ENCODE data around the gene CRISP2. TPM values are rescaled to one million over a fixed set of nuclear protein-coding genes. Genes with fewer than 3 reads are reported as not detected.

CRISP2 gene, protein sequence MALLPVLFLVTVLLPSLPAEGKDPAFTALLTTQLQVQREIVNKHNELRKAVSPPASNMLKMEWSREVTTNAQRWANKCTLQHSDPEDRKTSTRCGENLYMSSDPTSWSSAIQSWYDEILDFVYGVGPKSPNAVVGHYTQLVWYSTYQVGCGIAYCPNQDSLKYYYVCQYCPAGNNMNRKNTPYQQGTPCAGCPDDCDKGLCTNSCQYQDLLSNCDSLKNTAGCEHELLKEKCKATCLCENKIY
- total RNA-seq (2014; rRNA removed; shearing (Covaris generic)) (not detected in 2 replicates), total RNA-seq (2022) (not detected in 2 replicates), Bru-seq, nascent RNA (not detected), BruChase-seq, experiment 1, labeled RNA remaining after a 6-hour chase (not detected), BruChase-seq, experiment 2, labeled RNA remaining after a 2-hour chase (not detected)
- long read RNA-seq, result 0 reads

DNA sequence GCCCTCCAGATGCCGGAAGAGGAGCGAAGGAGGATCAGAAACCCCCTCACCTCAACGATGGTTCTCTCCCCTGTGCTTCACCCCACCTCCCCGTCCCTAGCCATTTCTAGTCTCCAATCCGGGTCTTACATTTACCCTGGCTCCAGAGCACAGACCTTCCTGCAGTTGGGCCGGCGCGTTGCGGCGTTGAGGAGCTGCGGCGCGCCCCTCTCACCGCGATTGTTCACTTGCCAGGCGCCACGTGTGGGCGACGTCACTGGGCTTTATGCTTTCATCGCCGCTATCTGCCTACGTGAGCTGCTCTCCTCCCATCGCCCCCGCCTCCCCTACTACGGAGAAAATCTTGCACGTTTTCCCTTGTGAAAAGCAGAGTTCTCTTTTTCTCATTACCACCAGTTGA, at the start of gene CRISP2:
Gene CRISP2 (minus strand): TSS at position 198 of the 400 bp plus-strand sequence. CDS start 4,347 bp downstream, outside the sequence.
- no peaks in the 10 kb centered on the region for H3K36me3 ChIP-seq (ENCODE audit: insufficient read depth, low read length)
- intact Hi-C loops (cut with micrococcal nuclease; ENCODE audit: unreplicated experiment), result no loop called here
- H3K4me2 ChIP-seq (ENCODE audit: low read length), result no peak within 1 kb of the TSS
- no peaks in the 10 kb centered on the region for H3K9me2 ChIP-seq (ENCODE audit: insufficient read depth, low read length)
- H3K27ac ChIP-seq (ENCODE audit: low read depth, low read length, poor library complexity, severe bottlenecking), result no peak within 1 kb of the TSS
- POLR2A ChIA-PET, result no interaction called here
- H3K4me3 ChIP-seq (ENCODE audit: low read depth, low read length, poor library complexity, severe bottlenecking), result no peak within 1 kb of the TSS
- CTCF ChIA-PET (ENCODE audit: unreplicated experiment), result no interaction called here
- H3K79me2 ChIP-seq (ENCODE audit: insufficient read depth, low read depth, low read length), result no peaks in the 10 kb centered on the region
- no peak within 1 kb of the TSS for H2AFZ ChIP-seq (ENCODE audit: low read length)
- no TSS peak for BruUV-seq (replicated peaks)
- no peak for DNase-seq (ENCODE audit: low spot score)
- TF ChIP-seq, protein P1, sequence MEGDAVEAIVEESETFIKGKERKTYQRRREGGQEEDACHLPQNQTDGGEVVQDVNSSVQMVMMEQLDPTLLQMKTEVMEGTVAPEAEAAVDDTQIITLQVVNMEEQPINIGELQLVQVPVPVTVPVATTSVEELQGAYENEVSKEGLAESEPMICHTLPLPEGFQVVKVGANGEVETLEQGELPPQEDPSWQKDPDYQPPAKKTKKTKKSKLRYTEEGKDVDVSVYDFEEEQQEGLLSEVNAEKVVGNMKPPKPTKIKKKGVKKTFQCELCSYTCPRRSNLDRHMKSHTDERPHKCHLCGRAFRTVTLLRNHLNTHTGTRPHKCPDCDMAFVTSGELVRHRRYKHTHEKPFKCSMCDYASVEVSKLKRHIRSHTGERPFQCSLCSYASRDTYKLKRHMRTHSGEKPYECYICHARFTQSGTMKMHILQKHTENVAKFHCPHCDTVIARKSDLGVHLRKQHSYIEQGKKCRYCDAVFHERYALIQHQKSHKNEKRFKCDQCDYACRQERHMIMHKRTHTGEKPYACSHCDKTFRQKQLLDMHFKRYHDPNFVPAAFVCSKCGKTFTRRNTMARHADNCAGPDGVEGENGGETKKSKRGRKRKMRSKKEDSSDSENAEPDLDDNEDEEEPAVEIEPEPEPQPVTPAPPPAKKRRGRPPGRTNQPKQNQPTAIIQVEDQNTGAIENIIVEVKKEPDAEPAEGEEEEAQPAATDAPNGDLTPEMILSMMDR (conservative IDR thresholded peaks at IDR 0.05; ENCODE audit: low read length), result no peak
- TF ChIP-seq EZH2phosphoT487 (IDR thresholded peaks at IDR 0.05; ENCODE audit: borderline replicate concordance, low read depth, low read length), result no peak
- no peaks in the 10 kb centered on the region for H3K4me1 ChIP-seq (ENCODE audit: insufficient read depth, low read length, poor library complexity, severe bottlenecking)
- no peaks in the 10 kb centered on the region for H4K20me1 ChIP-seq (ENCODE audit: insufficient read depth, low read length)
- H3K9me3 ChIP-seq (ENCODE audit: low read length), result no peaks in the 10 kb centered on the region

DNA sequence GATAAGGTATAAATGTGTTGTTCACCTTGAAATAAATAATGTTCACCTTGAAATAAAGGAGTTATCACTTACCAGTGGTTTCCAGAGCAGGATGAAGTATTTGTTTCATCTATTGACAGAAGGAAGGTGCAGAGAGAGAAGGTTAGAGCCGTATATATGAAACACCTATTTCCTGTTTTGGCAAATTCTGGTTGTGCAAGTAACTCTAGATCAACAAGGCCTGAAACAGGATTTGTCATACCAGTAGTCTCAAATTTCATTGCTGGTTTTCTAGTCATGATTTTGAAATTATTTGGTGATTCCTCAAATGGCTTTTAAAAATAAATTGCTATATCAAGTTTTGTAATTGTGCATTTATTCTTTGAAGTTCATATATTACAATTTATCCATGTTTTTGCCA, 30.9 kb upstream of the CRISP2 start, which contains the start of gene CRISP3:
Gene CRISP3 (minus strand): TSS at position 130 of the 400 bp plus-strand sequence. CDS start 21 bp downstream, at position 109.
- Histone ChIP-seq H3K9me2 (ENCODE audit: insufficient read depth, low read length) (no peaks in the 10 kb centered on the region), H3K4me3 (ENCODE audit: low read depth, low read length, poor library complexity, severe bottlenecking) (no peak within 1 kb of the TSS), H2AFZ (ENCODE audit: low read length) (no peak within 1 kb of the TSS), H4K20me1 (ENCODE audit: insufficient read depth, low read length) (no peaks in the 10 kb centered on the region), H3K79me2 (ENCODE audit: insufficient read depth, low read depth, low read length) (no peaks in the 10 kb centered on the region), H3K9me3 (ENCODE audit: low read length) (no peaks in the 10 kb centered on the region), H3K36me3 (ENCODE audit: insufficient read depth, low read length) (no peaks in the 10 kb centered on the region), H3K27ac (ENCODE audit: low read depth, low read length, poor library complexity, severe bottlenecking) (no peak within 1 kb of the TSS), H3K4me1 (ENCODE audit: insufficient read depth, low read length, poor library complexity, severe bottlenecking) (no peaks in the 10 kb centered on the region), H3K4me2 (ENCODE audit: low read length) (no peak within 1 kb of the TSS)
- DNase-seq (ENCODE audit: low spot score), result no peak
- POLR2A ChIA-PET, result no interaction called here
- BruUV-seq (replicated peaks), result no TSS peak
- intact Hi-C loops (cut with micrococcal nuclease; ENCODE audit: unreplicated experiment), result no loop called here
- CTCF ChIA-PET (ENCODE audit: unreplicated experiment), result no interaction called here
- TF ChIP-seq, protein P1 (conservative IDR thresholded peaks at IDR 0.05; ENCODE audit: low read length), result no peak
- no peak for TF ChIP-seq EZH2phosphoT487 (IDR thresholded peaks at IDR 0.05; ENCODE audit: borderline replicate concordance, low read depth, low read length)

DNA sequence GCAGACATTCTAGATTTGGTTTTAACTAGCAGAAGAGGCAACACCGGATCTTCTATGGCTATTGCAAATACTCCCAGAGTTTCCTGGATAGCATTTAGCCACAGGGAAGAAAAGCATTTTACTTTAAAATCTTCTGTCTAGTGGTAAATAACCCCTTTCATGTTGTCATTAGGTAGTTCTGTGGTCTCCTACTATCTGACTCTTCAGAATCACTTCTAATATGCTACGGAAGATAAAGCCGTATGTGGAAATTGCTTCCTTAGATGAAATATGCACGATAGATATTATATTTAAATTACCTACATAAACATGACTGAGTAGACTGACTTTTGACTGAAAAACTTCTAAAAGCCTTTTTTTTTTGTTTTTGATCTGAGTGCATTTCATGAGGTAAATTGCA, 30.1 kb upstream of the CRISP2 start:
- ChIA-PET POLR2A (no interaction called here), CTCF (ENCODE audit: unreplicated experiment) (no interaction called here)
- H3K36me3 ChIP-seq (ENCODE audit: insufficient read depth, low read length), result no peaks in the 10 kb centered on the region
- H2AFZ ChIP-seq (ENCODE audit: low read length), result no peak overlapping the region
- intact Hi-C loops (cut with micrococcal nuclease; ENCODE audit: unreplicated experiment), result no loop called here
- H3K9me2 ChIP-seq (ENCODE audit: insufficient read depth, low read length), result no peaks in the 10 kb centered on the region
- DNase-seq (ENCODE audit: low spot score), result no peak
- H3K9me3 ChIP-seq (ENCODE audit: low read length), result no peaks in the 10 kb centered on the region
- no peaks in the 10 kb centered on the region for H3K4me1 ChIP-seq (ENCODE audit: insufficient read depth, low read length, poor library complexity, severe bottlenecking)
- no TSS peak for BruUV-seq (replicated peaks)
- TF ChIP-seq EZH2phosphoT487 (IDR thresholded peaks at IDR 0.05; ENCODE audit: borderline replicate concordance, low read depth, low read length), result no peak
- TF ChIP-seq, protein P1 (conservative IDR thresholded peaks at IDR 0.05; ENCODE audit: low read length), result no peak
- no peaks in the 10 kb centered on the region for H3K79me2 ChIP-seq (ENCODE audit: insufficient read depth, low read depth, low read length)
- H3K27ac ChIP-seq (ENCODE audit: low read depth, low read length, poor library complexity, severe bottlenecking), result no peak overlapping the region
- no peak overlapping the region for H3K4me3 ChIP-seq (ENCODE audit: low read depth, low read length, poor library complexity, severe bottlenecking)
- H4K20me1 ChIP-seq (ENCODE audit: insufficient read depth, low read length), result no peaks in the 10 kb centered on the region
- H3K4me2 ChIP-seq (ENCODE audit: low read length), result no peak overlapping the region
